SH-SY5Y (cell line): Measurements from ENCODE around the gene SNX3.

Experiments used
- GATA2 ChIP-seq: IDR thresholded peaks from 2 replicates; pipeline ENCODE4 v1.6.1; 2011; ENCODE audit warnings: mild to moderate bottlenecking, low read depth, low read length
- GATA3 ChIP-seq: IDR thresholded peaks from 2 replicates; pipeline ENCODE4 v1.6.1; 2011; ENCODE audit warnings: low read depth, mild to moderate bottlenecking, low read length, moderate library complexity

DNA sequence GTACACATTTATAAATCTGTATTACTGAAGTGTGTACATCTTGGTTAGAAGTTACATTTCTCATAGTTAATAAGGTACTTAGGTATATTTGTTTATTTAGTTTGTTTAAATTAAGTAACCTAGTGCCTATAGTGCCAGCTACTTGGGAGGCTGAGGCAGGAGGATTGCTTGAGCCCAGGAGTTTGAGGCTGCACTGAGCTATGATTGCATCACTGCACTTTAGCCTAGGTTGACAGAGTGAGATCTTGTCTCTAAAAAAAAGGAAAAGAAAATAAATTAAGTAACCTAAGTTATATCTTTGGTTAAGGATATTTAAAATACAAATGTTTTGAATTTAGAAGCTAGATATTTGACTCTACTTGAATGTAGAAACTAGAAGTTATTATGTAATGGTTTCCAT lies 24.5 kb upstream of the SNX3 start:
- TF ChIP-seq GATA3: no peak
- no peak for TF ChIP-seq GATA2
